ENCODE results near the gene MYL2. TPM values are rescaled to one million over a fixed set of nuclear protein-coding genes. Genes with fewer than 3 reads are reported as not detected.

MYL2 gene
- polyA plus RNA-seq, 1 donor from 2014 or later, result not detected

- TF ChIP-seq, protein P1, sequence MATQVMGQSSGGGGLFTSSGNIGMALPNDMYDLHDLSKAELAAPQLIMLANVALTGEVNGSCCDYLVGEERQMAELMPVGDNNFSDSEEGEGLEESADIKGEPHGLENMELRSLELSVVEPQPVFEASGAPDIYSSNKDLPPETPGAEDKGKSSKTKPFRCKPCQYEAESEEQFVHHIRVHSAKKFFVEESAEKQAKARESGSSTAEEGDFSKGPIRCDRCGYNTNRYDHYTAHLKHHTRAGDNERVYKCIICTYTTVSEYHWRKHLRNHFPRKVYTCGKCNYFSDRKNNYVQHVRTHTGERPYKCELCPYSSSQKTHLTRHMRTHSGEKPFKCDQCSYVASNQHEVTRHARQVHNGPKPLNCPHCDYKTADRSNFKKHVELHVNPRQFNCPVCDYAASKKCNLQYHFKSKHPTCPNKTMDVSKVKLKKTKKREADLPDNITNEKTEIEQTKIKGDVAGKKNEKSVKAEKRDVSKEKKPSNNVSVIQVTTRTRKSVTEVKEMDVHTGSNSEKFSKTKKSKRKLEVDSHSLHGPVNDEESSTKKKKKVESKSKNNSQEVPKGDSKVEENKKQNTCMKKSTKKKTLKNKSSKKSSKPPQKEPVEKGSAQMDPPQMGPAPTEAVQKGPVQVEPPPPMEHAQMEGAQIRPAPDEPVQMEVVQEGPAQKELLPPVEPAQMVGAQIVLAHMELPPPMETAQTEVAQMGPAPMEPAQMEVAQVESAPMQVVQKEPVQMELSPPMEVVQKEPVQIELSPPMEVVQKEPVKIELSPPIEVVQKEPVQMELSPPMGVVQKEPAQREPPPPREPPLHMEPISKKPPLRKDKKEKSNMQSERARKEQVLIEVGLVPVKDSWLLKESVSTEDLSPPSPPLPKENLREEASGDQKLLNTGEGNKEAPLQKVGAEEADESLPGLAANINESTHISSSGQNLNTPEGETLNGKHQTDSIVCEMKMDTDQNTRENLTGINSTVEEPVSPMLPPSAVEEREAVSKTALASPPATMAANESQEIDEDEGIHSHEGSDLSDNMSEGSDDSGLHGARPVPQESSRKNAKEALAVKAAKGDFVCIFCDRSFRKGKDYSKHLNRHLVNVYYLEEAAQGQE (IDR thresholded peaks at IDR 0.05; ENCODE audit: borderline replicate concordance), result no peak
Observed at GRCh38 chr12:110930348-110931314, 10.3 kb upstream of the MYL2 start (continued).

- Histone ChIP-seq H3K27ac (ENCODE audit: low read length) (no peak overlapping the region), H3K79me2 (replicated peaks; ENCODE audit: insufficient read depth, low read length) (no peaks in the 10 kb centered on the region), H4K20me1 (ENCODE audit: insufficient read depth) (no peaks in the 10 kb centered on the region), H3K9ac (ENCODE audit: low read length) (no peak overlapping the region), H3K4me3 (ENCODE audit: low read length) (no peak overlapping the region), H3K36me3 (ENCODE audit: insufficient read depth, low read length) (no peaks in the 10 kb centered on the region), H3K4me2 (ENCODE audit: low read length) (no peak overlapping the region), H3K9me2 (ENCODE audit: insufficient read depth, low read length) (no peaks in the 10 kb centered on the region), H2AFZ (ENCODE audit: low read depth, low read length) (no peak overlapping the region), H3K9me3 (ENCODE audit: low read length) (no peaks in the 10 kb centered on the region), H3K27me3 (ENCODE audit: insufficient read depth, low read depth, low read length) (no peaks in the 10 kb centered on the region), H3F3A (ENCODE audit: insufficient read depth, low read length, poor library complexity, severe bottlenecking) (no peaks in the 10 kb centered on the region)
- TF ChIP-seq SMC3 (conservative IDR thresholded peaks at IDR 0.05; ENCODE audit: poor library complexity), result no peak
- TF ChIP-seq RAD21 (conservative IDR thresholded peaks at IDR 0.05), result no peak
- TF ChIP-seq, protein P1 (IDR thresholded peaks at IDR 0.05; ENCODE audit: borderline replicate concordance), result no peak
- no peak for TF ChIP-seq EP300 (conservative IDR thresholded peaks at IDR 0.05; ENCODE audit: poor library complexity, severe bottlenecking)
- no peak for TF ChIP-seq TAF1 (IDR thresholded peaks at IDR 0.05; ENCODE audit: low read depth)
- TF ChIP-seq, protein P2, sequence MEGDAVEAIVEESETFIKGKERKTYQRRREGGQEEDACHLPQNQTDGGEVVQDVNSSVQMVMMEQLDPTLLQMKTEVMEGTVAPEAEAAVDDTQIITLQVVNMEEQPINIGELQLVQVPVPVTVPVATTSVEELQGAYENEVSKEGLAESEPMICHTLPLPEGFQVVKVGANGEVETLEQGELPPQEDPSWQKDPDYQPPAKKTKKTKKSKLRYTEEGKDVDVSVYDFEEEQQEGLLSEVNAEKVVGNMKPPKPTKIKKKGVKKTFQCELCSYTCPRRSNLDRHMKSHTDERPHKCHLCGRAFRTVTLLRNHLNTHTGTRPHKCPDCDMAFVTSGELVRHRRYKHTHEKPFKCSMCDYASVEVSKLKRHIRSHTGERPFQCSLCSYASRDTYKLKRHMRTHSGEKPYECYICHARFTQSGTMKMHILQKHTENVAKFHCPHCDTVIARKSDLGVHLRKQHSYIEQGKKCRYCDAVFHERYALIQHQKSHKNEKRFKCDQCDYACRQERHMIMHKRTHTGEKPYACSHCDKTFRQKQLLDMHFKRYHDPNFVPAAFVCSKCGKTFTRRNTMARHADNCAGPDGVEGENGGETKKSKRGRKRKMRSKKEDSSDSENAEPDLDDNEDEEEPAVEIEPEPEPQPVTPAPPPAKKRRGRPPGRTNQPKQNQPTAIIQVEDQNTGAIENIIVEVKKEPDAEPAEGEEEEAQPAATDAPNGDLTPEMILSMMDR (IDR thresholded peaks at IDR 0.05; ENCODE audit: poor library complexity, severe bottlenecking), result no peak
- no peak for TF ChIP-seq POLR2AphosphoS5 (IDR thresholded peaks at IDR 0.05)
- no peak for TF ChIP-seq EZH2 (IDR thresholded peaks at IDR 0.05; ENCODE audit: borderline replicate concordance, insufficient read depth, low read length, poor library complexity, severe bottlenecking)
- TF ChIP-seq MXI1 (conservative IDR thresholded peaks at IDR 0.05; ENCODE audit: poor library complexity, severe bottlenecking), result no peak
Observed at GRCh38 chr12:110929818-110930217, 9.4 kb upstream of the MYL2 start.

All from neural cell (in vitro differentiated cells).